GM12878 (cell line): Measurements from ENCODE around the gene ASPG. TPM values are rescaled to one million over a fixed set of nuclear protein-coding genes. Genes with fewer than 3 reads are reported as not detected.

Experiments used
- ATAC-seq: fragments of 200-7000 bp; cut with Tn5 transposase; 3 replicates; pipeline ENCODE4 v1.9.1; 2020; ENCODE audit warnings: mild to moderate bottlenecking, moderate library complexity
- BruUV-seq: library from RNA; stranded (reverse); fragments of 400-500 nt; replicated peaks from 2 replicates; lab custom pipeline; 2021; lab: Mats Ljungman, UMichigan
- CTCF ChIA-PET: fragments of 300-600 bp; sonication (Branson Sonifier 250); formaldehyde crosslinking; extraction: SDS; loops from one replicate; lab custom pipeline; 2021; ENCODE audit warnings: inconsistent platforms; lab: Yijun Ruan, JAX
- POLR2A ChIA-PET: fragments of 350-600 bp; formaldehyde crosslinking; extraction: SDS; loops from one replicate; lab custom pipeline; 2021; ENCODE audit warnings: inconsistent platforms; lab: Charles Lee
- RAD21 ChIA-PET: fragments of 300-600 bp; sonication (Branson Sonifier 250); formaldehyde crosslinking; loops from one replicate; lab custom pipeline; 2023; ENCODE audit warnings: antibody characterized with exemption; ENCODE audit not compliant: unreplicated experiment; lab: Charles Lee
- SMC1A ChIA-PET: fragments of 300-600 bp; sonication (Branson Sonifier 250); formaldehyde crosslinking; loops from one replicate; lab custom pipeline; 2023; ENCODE audit not compliant: unreplicated experiment, uncharacterized antibody; lab: Charles Lee
- DNase-seq: peaks from one replicate; pipeline ENCODE4 v3.0.0-alpha.2; 2011; ENCODE audit warnings: low read depth, low spot score
- FAIRE-seq: peaks from 3 replicates; lab custom pipeline; 2011; peaks lifted over from hg19 to GRCh38; lab: Jason Lieb, UNC
- H2AFZ ChIP-seq: 2 replicates; pipeline ENCODE4 v1.6.0; 2011; ENCODE audit warnings: low read depth, low read length, control low read depth; ENCODE audit not compliant: control insufficient read depth
- H3K27ac ChIP-seq: 2 replicates; pipeline ENCODE4 v1.5.1; 2011; ENCODE audit warnings: control low read depth; ENCODE audit not compliant: control insufficient read depth, insufficient read depth
- H3K27me3 ChIP-seq, 2 experiments: replicated peaks in 1 of 2; 2 replicates each; pipeline versions ENCODE4 v1.6.0 to v1.6.1; 2011; ENCODE audit warnings: low read length in 1 of 2; ENCODE audit not compliant: control insufficient read depth in 2 of 2, insufficient read depth in 2 of 2
- H3K36me3 ChIP-seq, 2 experiments: 2 replicates each; pipeline ENCODE4 v1.5.1; 2011; ENCODE audit warnings: low read length in 1 of 2; ENCODE audit not compliant: control insufficient read depth in 2 of 2, insufficient read depth in 2 of 2
- H3K4me1 ChIP-seq: 2 replicates; pipeline ENCODE4 v1.6.1; 2011; ENCODE audit warnings: mild to moderate bottlenecking, low read length, moderate library complexity, mixed read lengths; ENCODE audit not compliant: control insufficient read depth, insufficient read depth
- H3K4me2 ChIP-seq: 2 replicates; pipeline ENCODE4 v1.6.0; 2011; ENCODE audit warnings: control low read depth; ENCODE audit not compliant: control insufficient read depth, insufficient read depth
- H3K4me3 ChIP-seq: fragments of 200-600 bp; sonication (generic); 2 replicates; pipeline ENCODE4 v1.5.1; 2016
- H3K79me2 ChIP-seq: 2 replicates; pipeline ENCODE4 v1.6.0; 2011; ENCODE audit warnings: low read length; ENCODE audit not compliant: control insufficient read depth, insufficient read depth
- H3K9ac ChIP-seq: 2 replicates; pipeline ENCODE4 v1.8.0; 2011; ENCODE audit warnings: low read length, control low read depth, mixed read lengths; ENCODE audit not compliant: control insufficient read depth, insufficient read depth
- H3K9me3 ChIP-seq: replicated peaks from 3 replicates; pipeline ENCODE4 v1.5.1; 2011; ENCODE audit warnings: mild to moderate bottlenecking, low read length; ENCODE audit not compliant: control insufficient read depth, insufficient read depth
- H4K20me1 ChIP-seq: 2 replicates; pipeline ENCODE4 v1.6.0; 2011; ENCODE audit not compliant: control insufficient read depth, insufficient read depth
- ETV6 ChIP-seq, 2 experiments: fragments of 450-650 bp in 1 of 2; IDR thresholded peaks in 1 of 2; conservative IDR thresholded peaks in 1 of 2; 2 replicates each; pipeline ENCODE4 v1.6.1; 2014; ENCODE audit warnings: antibody characterized with exemption in 1 of 2, borderline replicate concordance in 1 of 2, low read depth in 1 of 2, mild to moderate bottlenecking in 1 of 2, moderate library complexity in 1 of 2
- IKZF2 ChIP-seq, 2 experiments: fragments of 450-650 bp; IDR thresholded peaks; 2 replicates each; pipeline ENCODE4 v1.6.1; 2017; ENCODE audit warnings: mild to moderate bottlenecking in 2 of 2, moderate library complexity in 2 of 2
- KDM1A ChIP-seq: fragments of 200-600 bp; sonication (generic); IDR thresholded peaks from 2 replicates; pipeline ENCODE4 v1.6.1; 2016; ENCODE audit warnings: borderline replicate concordance
- NFXL1 ChIP-seq: fragments of 450-650 bp; IDR thresholded peaks from 2 replicates; pipeline ENCODE4 v1.6.1; 2017; ENCODE audit warnings: antibody characterized with exemption, mild to moderate bottlenecking, borderline replicate concordance
- NR2F1 ChIP-seq: fragments of 450-650 bp; conservative IDR thresholded peaks from 2 replicates; pipeline ENCODE4 v1.6.1; 2017; ENCODE audit warnings: mild to moderate bottlenecking
- RELA ChIP-seq: fragments of 450-650 bp; IDR thresholded peaks from 2 replicates; pipeline ENCODE4 v1.8.0; 2014; ENCODE audit warnings: borderline replicate concordance; ENCODE audit not compliant: partially characterized antibody
- SRF ChIP-seq, 2 experiments: IDR thresholded peaks; 2 replicates each; pipeline ENCODE4 v1.6.1; 2011; ENCODE audit warnings: low read depth in 2 of 2, low read length in 2 of 2, mild to moderate bottlenecking in 1 of 2, moderate library complexity in 1 of 2
- ZNF384 ChIP-seq: IDR thresholded peaks from 2 replicates; pipeline ENCODE4 v1.6.1; 2012; ENCODE audit warnings: low read depth, mild to moderate bottlenecking, low read length, improper control_type of control experiment, borderline replicate concordance
- ZZZ3 ChIP-seq: IDR thresholded peaks from 2 replicates; pipeline ENCODE4 v1.6.1; 2011; ENCODE audit warnings: low read depth; ENCODE audit not compliant: control insufficient read depth, insufficient read length
- WGBS: methylation state at CpG from one replicate; pipeline ENCODE4 v1.1.6; 2016; ENCODE audit warnings: low lambda C conversion rate; ENCODE audit not compliant: insufficient replicate concordance, insufficient coverage; ENCODE audit errors: missing lambda C conversion rate; 5-methylcytosine and 5-hydroxymethylcytosine counted together
- in situ Hi-C: fragments of 300-500 bp; cut with MboI; formaldehyde crosslinking; loops from 9 replicates; pipeline ENCODE4 v1.14.3; 2018; ENCODE audit warnings: mixed read lengths
- intact Hi-C: fragments of 100-400 bp; cut with micrococcal nuclease; formaldehyde crosslinking; loops from one replicate; pipeline ENCODE4 v1.14.2; 2022; ENCODE audit not compliant: unreplicated experiment
- polyA plus RNA-seq, 11 experiments: library from polyadenylated mRNA; depleted of rRNA in 4 of 11; unstranded in 6 of 11; stranded (reverse) in 5 of 11; fragments of >200 nt; fragmentation: Nextera tagmentation in 4 of 11; fragmentation: Illumina TruSeq in 1 of 11; extraction: Ambion mirVana in 4 of 11; extraction: Trizol in 1 of 11; gene quantifications; 1 replicate in 1 of 11; 2 replicates in 10 of 11; pipeline versions ENCODE4 v1.2.1 to v1.2.3, GENCODE V29; 2011 to 2016; ENCODE audit warnings: inconsistent platforms in 2 of 11, missing spikeins in 2 of 11, low read depth in 1 of 11
- total RNA-seq, 4 experiments: library from RNA; depleted of rRNA in 3 of 4; stranded (reverse); fragments of >200 nt in 3 of 4; fragmentation: Illumina TruSeq in 1 of 4; extraction: Trizol in 1 of 4; gene quantifications; 2 replicates each; pipeline versions ENCODE4 v1.2.1 to v1.2.3, GENCODE V29; 2013 to 2021
- TF ChIP-seq, protein P1 (sequence below): IDR thresholded peaks from 2 replicates; pipeline ENCODE4 v1.6.1; 2012; ENCODE audit warnings: low read length, inconsistent platforms
- TF ChIP-seq, protein P2 (sequence below): fragments of 450-650 bp; IDR thresholded peaks from 2 replicates; pipeline ENCODE4 v1.6.1; 2018; ENCODE audit warnings: borderline replicate concordance, mild to moderate bottlenecking; ENCODE audit not compliant: partially characterized antibody
- TF ChIP-seq, protein P3 (sequence below): fragments of 150-350 bp; IDR thresholded peaks from 2 replicates; pipeline ENCODE4 v1.6.1; 2014; ENCODE audit warnings: mild to moderate bottlenecking, low read depth, low read length
- TF ChIP-seq, protein P4 (sequence below): fragments of 450-650 bp; IDR thresholded peaks from 2 replicates; pipeline ENCODE4 v1.6.1; 2017; ENCODE audit warnings: borderline replicate concordance

Gene ASPG
- total and polyA plus RNA-seq, 10 of the 15 experiments (the other 5 are each of a cell fraction or from before 2014, with no cell fraction given): not detected

DNA sequence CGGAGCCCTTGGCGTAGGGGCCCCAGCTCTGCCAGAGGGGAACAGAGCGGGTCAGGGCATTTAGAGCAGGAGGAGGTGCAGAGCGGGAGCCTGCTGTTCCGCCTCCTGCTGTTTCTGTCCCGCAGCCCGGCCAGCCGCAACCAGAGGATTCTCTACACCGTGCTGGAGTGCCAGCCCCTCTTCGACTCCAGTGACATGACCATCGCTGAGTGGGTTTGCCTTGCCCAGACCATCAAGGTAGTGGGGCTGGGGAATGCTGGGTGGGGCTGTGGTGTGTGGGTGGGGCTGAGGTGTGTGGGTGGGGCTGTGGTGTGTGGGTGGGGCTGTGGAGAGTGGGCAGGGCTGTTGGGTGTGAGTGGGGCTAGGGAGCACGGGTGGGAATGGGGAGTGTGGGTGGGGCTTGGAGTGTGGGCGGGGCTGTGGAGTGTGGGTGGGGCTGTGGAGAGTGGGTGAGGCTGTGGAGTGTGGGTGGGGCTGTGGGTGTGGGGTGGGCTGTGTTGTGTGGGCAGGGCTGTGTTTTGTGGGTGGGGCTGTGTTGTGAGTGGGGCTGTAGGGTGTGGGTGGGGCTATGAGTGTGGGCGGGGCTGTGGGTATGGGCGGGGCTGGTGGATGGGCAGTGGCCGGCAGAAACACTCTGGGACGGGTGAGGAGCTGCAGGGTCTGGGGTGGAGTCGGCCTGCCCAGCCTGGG is 8.0 kb downstream of the ASPG start (continued):
- TF ChIP-seq, protein P1, sequence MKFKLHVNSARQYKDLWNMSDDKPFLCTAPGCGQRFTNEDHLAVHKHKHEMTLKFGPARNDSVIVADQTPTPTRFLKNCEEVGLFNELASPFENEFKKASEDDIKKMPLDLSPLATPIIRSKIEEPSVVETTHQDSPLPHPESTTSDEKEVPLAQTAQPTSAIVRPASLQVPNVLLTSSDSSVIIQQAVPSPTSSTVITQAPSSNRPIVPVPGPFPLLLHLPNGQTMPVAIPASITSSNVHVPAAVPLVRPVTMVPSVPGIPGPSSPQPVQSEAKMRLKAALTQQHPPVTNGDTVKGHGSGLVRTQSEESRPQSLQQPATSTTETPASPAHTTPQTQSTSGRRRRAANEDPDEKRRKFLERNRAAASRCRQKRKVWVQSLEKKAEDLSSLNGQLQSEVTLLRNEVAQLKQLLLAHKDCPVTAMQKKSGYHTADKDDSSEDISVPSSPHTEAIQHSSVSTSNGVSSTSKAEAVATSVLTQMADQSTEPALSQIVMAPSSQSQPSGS: no peak
- TF ChIP-seq RELA: no peak
- no peak for TF ChIP-seq NR2F1
- TF ChIP-seq, all 136 proteins: peak for 0

DNA sequence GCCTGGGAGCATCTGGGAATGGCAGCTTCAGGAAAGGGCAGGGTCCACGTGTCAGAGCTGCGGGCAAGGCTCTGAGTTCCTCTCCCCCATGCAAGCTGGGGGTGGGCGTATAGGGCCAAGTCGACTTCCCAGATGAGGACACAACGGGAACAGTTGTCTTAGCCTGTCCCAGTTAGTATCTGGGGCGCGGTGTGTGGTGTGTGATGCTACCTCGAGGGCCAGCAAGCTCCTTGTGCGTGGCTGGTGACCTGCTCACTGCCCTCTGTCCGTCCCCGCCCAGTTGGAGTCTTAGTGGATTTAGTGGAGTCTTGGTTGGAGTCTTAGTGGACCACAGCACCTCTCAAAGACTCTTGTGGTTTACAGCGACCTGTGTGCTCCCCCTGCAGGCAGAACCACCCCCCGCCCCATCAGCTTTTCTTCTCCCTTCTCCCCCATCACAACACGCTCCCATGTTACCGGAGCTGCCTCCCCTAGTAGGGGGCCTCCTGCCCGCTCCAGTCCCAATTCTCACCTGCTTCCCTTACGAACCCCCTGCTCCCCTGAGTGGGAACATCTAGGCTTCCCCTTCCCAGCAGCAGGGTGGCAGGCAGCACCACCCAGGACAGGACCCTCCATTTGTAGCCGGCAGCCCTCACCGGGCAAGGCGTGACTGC is 8.7 kb downstream of the ASPG start:
- H3K4me2 ChIP-seq: no peak overlapping the region
- intact Hi-C loops (loop anchor here (5.0 kb wide), 1 partner anchor 548 kb away; no protein-coding TSS in a partner anchor), in situ Hi-C loops (no loop called here)
- H3K27me3 ChIP-seq: no peaks in the 10 kb centered on the region
- no peak overlapping the region for H2AFZ ChIP-seq
- no peaks in the 10 kb centered on the region for H4K20me1 ChIP-seq
- CTCF ChIA-PET: interaction anchor here (0.6 to 1.5 kb wide), 5 partner anchors 16 to 474 kb away, joined by 3 to 6 read pairs (median 3); no protein-coding TSS in a partner anchor
- H3K4me1 ChIP-seq: no peaks in the 10 kb centered on the region
- DNase-seq (no peak), FAIRE-seq (no peak), ATAC-seq (no peak; the same call in 2 of the 3 replicates)
- no peaks in the 10 kb centered on the region for H3K36me3 ChIP-seq
- BruUV-seq: no TSS peak
- WGBS: 40% methylated on average over 18 of the region's 20 CpGs
- H3K79me2 ChIP-seq: no peaks in the 10 kb centered on the region
- H3K9me3 ChIP-seq: no peaks in the 10 kb centered on the region
- no peak overlapping the region for H3K9ac ChIP-seq
- SMC1A ChIA-PET: interaction anchor here (1.2 kb wide), 1 partner anchor 470 kb away, joined by 3 read pairs; no protein-coding TSS in a partner anchor
- RAD21 ChIA-PET: no interaction called here
- H3K27ac ChIP-seq: no peak overlapping the region
- H3K4me3 ChIP-seq: no peak overlapping the region
- POLR2A ChIA-PET: no interaction called here
- TF ChIP-seq, protein P2, sequence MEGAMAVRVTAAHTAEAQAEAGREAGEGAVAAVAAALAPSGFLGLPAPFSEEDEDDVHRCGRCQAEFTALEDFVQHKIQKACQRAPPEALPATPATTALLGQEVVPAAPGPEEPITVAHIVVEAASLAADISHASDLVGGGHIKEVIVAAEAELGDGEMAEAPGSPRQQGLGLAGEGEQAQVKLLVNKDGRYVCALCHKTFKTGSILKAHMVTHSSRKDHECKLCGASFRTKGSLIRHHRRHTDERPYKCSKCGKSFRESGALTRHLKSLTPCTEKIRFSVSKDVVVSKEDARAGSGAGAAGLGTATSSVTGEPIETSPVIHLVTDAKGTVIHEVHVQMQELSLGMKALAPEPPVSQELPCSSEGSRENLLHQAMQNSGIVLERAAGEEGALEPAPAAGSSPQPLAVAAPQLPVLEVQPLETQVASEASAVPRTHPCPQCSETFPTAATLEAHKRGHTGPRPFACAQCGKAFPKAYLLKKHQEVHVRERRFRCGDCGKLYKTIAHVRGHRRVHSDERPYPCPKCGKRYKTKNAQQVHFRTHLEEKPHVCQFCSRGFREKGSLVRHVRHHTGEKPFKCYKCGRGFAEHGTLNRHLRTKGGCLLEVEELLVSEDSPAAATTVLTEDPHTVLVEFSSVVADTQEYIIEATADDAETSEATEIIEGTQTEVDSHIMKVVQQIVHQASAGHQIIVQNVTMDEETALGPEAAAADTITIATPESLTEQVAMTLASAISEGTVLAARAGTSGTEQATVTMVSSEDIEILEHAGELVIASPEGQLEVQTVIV: no peak
- TF ChIP-seq KDM1A: no peak
- TF ChIP-seq ZZZ3: no peak
- TF ChIP-seq, protein P3, sequence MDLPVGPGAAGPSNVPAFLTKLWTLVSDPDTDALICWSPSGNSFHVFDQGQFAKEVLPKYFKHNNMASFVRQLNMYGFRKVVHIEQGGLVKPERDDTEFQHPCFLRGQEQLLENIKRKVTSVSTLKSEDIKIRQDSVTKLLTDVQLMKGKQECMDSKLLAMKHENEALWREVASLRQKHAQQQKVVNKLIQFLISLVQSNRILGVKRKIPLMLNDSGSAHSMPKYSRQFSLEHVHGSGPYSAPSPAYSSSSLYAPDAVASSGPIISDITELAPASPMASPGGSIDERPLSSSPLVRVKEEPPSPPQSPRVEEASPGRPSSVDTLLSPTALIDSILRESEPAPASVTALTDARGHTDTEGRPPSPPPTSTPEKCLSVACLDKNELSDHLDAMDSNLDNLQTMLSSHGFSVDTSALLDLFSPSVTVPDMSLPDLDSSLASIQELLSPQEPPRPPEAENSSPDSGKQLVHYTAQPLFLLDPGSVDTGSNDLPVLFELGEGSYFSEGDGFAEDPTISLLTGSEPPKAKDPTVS: no peak
- TF ChIP-seq ETV6 (conservative IDR thresholded peaks at IDR 0.05 in 1 of 2, IDR thresholded peaks at IDR 0.05 in 1 of 2; ENCODE audit: borderline replicate concordance in 1 of 2, low read depth in 1 of 2): no peak
- TF ChIP-seq, protein P4, sequence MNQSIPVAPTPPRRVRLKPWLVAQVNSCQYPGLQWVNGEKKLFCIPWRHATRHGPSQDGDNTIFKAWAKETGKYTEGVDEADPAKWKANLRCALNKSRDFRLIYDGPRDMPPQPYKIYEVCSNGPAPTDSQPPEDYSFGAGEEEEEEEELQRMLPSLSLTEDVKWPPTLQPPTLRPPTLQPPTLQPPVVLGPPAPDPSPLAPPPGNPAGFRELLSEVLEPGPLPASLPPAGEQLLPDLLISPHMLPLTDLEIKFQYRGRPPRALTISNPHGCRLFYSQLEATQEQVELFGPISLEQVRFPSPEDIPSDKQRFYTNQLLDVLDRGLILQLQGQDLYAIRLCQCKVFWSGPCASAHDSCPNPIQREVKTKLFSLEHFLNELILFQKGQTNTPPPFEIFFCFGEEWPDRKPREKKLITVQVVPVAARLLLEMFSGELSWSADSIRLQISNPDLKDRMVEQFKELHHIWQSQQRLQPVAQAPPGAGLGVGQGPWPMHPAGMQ: no peak
- TF ChIP-seq IKZF2 (IDR thresholded peaks at IDR 0.05): no peak
- no peak for TF ChIP-seq SRF (IDR thresholded peaks at IDR 0.05; ENCODE audit: low read depth in 2 of 2, low read length in 2 of 2)
- no peak for TF ChIP-seq NFXL1
- no peak for TF ChIP-seq ZNF384
